ENCODE results near the gene FSIP2. TPM values are rescaled to one million over a fixed set of nuclear protein-coding genes. Genes with fewer than 3 reads are reported as not detected.
"Not testable (repeated sequence)": the region's sequence is repeated elsewhere in the genome, so short reads cannot be mapped to it uniquely, and the experiment has no call there.

FSIP2 gene
- total RNA-seq, 2 donors from 2014 or later, result 0.30 to 0.32 TPM

DNA sequence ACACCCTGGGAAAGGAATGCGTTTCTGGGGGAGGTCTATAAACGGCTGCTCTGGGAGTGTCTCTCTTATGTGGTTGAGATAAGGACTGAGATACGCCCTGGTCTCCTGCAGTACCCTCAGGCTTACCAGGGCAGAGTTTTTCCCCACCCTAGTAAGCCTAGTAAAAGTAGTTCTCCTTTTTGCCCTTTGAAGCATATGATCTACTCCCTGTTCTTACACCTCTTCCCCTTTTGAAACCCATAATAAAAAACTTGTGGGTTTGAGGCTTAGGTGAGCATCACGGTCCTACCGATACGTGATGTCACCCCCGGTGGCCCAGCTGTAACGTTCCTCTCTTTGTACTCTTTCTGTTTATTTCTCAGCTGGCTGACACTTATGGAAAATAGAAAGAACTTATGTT is 97.4 kb downstream of the FSIP2 start:
- H3K27ac Mint-ChIP-seq, result no peak overlapping the region
- H3K36me3 Mint-ChIP-seq (ENCODE audit: low read depth), result no peaks in the 10 kb centered on the region
- no peaks in the 10 kb centered on the region for H3K4me1 Mint-ChIP-seq
- no peak for ATAC-seq (replicated peaks)
- H3K27me3 Mint-ChIP-seq, result no peaks in the 10 kb centered on the region
- no peak overlapping the region for H3K4me3 Mint-ChIP-seq
- peaks cover 7% of the 10 kb centered on the region for H3K9me3 Mint-ChIP-seq

DNA sequence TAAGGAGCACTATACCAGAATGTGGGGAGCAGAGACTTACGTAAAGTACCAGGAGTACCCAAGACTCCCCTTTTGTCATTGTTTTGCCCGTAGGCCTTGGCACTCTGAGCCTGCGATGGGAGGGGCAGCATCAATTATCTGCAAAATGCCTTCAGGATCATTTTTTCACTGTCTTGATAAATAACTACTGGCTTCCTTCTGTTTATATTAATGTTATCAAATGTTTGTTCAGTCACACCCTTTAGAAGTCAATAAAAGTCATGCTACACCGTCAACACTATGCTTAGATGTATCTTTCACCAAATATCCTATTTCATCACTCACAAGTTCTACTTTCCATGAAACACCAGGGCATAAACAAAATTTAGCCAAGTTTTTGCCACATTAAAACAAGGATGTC is 116.3 kb downstream of the FSIP2 start:
- Mint-ChIP-seq H3K4me3 (no peak overlapping the region), H3K27ac (no peak overlapping the region), H3K4me1 (no peaks in the 10 kb centered on the region), H3K27me3 (no peaks in the 10 kb centered on the region), H3K9me3 (peaks cover 13% of the 10 kb centered on the region), H3K36me3 (ENCODE audit: low read depth) (no peaks in the 10 kb centered on the region)
- ATAC-seq (replicated peaks), result no peak

DNA sequence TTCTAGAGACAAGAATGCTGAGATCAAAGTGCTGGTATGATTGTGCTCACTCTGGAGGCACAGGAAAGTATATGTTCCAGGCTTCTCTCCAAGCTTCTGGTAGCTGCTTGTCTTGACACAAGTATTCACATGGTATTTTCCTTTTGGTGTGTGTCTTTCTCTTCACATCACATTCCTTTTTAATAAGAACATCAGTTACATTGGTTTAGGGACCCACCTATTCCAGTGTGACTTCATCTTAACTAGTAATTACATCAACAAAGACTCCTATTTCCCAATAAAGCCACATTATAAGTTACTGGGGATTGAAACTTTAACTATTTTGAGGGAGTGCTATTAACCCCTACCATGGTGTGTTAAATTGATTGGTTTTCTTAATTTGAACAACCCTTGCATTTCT is 119.1 kb downstream of the FSIP2 start:
- Mint-ChIP-seq H3K4me3 (no peak overlapping the region), H3K27me3 (no peaks in the 10 kb centered on the region), H3K4me1 (no peaks in the 10 kb centered on the region), H3K9me3 (peaks cover 13% of the 10 kb centered on the region), H3K27ac (no peak overlapping the region), H3K36me3 (ENCODE audit: low read depth) (no peaks in the 10 kb centered on the region)
- ATAC-seq (replicated peaks), result no peak

DNA sequence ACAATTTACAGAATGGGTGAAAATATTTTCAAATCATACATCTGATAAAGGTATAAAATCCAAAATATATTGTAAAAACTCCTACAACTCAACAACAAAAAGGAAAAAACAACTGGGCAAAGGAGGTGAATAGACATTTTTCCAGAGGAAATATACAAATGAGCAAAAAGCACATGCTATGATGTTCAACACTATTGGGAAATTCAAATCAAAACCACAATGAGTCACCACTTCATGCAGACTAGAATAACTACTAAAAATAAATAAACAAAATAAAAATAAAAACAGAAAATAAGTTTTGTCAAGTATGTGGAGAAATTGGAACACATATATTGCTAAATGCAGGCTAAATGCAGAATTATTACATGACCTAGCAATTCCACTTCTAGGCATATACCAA is 120.9 kb downstream of the FSIP2 start:
- ATAC-seq (replicated peaks), result no peak
- Mint-ChIP-seq H3K27ac (no peak overlapping the region), H3K4me1 (no peaks in the 10 kb centered on the region), H3K36me3 (ENCODE audit: low read depth) (no peaks in the 10 kb centered on the region), H3K27me3 (no peaks in the 10 kb centered on the region), H3K9me3 (peaks cover 17% of the 10 kb centered on the region), H3K4me3 (no peak overlapping the region)

DNA sequence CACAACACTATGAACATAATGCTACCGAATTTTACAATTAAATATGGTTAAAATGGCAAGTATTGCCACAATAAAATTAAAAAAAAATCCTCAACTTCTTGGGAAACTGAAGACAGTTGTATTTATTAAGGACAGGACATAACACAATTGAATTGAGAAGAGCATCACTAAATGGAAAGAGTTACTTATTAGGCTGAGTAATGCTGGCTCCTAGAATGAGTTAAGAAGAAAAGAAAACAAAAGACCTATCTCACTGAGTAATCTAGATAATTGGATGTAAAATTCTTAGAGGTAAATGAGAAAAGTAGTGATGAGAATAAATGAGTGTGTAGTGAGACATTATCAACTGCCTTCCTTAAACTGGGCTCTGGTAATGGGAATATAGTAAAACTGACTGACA is 121.7 kb downstream of the FSIP2 start:
- Mint-ChIP-seq H3K9me3 (peaks cover 17% of the 10 kb centered on the region), H3K27me3 (no peaks in the 10 kb centered on the region), H3K4me1 (no peaks in the 10 kb centered on the region), H3K4me3 (no peak overlapping the region), H3K27ac (no peak overlapping the region), H3K36me3 (ENCODE audit: low read depth) (no peaks in the 10 kb centered on the region)
- ATAC-seq (replicated peaks), result no peak

DNA sequence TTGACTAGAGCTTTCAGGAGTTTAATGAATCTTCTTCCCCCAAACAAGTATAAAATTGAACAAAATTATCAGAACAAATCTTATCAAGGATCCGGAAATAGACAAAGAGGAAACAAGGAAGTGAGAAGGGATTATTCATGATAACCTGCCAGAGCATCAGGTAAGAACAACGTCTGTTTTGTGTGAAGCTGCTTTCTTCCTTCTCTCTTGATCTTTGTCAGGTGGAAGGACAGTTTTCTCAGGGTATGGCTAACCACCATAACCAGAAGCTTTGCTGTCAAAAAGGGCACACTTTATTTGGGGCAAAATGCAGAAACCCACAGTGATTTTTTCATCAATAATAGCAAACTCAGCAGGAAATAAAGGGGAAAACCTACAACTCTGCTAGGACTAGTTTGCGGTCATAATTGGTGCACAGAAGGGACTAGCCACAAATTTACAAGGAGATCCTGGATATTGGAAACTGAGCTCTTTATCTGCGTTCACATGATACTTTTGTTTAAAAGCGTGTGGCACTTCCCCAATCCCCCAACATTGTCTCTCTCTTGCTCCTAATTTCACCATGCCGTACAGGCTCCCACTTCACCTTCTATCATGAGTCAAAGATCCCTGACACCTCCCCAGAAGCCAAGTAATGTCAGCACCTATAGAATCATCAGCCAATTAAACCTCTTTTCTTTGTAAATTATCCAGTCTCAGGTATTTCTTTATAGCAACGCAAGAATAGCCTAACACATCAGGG is 124.2 kb downstream of the FSIP2 start:
- ATAC-seq (replicated peaks), result no peak
- H3K27me3 Mint-ChIP-seq, result no peaks in the 10 kb centered on the region
- H3K36me3 Mint-ChIP-seq (ENCODE audit: low read depth), result no peaks in the 10 kb centered on the region
- H3K27ac Mint-ChIP-seq, result no peak overlapping the region
- H3K4me1 Mint-ChIP-seq, result no peaks in the 10 kb centered on the region
- H3K4me3 Mint-ChIP-seq, result no peak overlapping the region
- peaks cover 17% of the 10 kb centered on the region for H3K9me3 Mint-ChIP-seq

DNA sequence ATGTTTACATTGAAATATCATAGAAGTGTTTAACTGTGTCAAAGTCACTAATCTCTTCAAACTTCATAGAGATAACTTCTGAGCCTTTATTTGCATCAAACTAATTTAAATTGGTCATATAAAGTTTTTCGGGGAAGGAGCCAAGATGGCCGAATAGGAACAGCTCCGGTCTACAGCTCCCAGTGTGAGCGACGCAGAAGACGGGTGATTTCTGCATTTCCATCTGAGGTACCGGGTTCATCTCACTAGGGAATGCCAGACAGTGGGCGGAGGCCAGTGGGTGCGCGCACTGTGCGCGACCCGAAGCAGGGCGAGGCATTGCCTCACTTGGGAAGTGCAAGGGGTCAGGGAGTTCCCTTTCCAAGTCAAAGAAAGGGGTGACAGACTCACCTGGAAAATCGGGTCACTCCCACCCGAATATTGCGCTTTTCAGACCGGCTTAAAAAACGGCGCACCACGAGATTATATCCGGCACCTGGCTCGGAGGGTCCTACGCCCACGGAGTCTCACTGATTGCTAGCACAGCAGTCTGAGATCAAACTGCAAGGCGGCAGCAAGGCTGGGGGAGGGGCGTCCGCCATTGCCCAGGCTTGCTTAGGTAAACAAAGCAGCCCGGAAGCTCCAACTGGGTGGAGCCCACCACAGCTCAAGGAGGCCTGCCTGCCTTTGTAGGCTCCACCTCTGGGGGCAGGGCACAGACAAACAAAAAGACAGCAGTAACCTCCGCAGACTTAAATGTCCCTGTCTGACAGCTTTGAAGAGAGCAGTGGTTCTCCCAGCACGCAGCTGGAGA is 126.1 kb downstream of the FSIP2 start:
- not testable (repeated sequence) for H3K36me3 Mint-ChIP-seq (ENCODE audit: low read depth); ATAC-seq (replicated peaks); H3K27me3 Mint-ChIP-seq; H3K4me1 Mint-ChIP-seq; H3K4me3 Mint-ChIP-seq; H3K27ac Mint-ChIP-seq
- H3K9me3 Mint-ChIP-seq, result peaks cover 13% of the 10 kb centered on the region

DNA sequence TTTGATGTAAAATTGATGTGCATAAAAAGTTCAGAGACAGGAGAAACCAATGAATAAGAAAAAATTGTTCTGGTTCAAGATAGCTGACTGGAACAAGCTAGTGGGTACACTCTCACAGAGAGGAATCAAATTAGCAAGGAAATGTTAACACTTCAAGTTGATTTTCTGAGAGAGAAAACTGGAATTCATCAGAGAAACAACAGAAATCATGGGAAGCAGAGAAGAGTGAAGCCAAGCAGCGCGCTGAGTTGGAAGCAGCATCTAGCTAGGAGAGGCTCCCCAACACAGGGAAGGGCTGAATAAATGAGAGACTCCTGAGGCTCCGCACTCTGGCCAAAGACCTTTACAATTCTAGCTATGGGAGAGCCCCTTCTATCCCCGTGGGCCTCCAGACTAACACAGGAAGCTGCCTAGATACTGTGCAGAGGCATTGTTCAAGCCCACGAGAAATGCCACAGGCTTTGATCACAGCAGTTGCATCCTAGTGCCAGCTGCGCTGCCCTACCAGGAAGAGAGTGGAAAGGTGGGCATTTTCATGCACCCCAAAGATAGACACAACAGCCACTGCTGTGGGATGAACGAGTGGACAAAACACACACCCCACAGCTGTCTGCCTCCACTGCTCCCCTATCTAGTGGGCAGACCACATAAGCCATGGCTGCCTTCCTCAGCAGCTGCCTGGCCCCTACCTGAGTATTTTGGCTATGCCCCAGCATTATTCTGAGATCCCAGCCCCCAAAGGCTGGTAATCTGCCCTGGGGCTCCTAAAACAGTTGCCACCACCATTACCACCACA is 136.7 kb downstream of the FSIP2 start:
- no peak for ATAC-seq (replicated peaks)

DNA sequence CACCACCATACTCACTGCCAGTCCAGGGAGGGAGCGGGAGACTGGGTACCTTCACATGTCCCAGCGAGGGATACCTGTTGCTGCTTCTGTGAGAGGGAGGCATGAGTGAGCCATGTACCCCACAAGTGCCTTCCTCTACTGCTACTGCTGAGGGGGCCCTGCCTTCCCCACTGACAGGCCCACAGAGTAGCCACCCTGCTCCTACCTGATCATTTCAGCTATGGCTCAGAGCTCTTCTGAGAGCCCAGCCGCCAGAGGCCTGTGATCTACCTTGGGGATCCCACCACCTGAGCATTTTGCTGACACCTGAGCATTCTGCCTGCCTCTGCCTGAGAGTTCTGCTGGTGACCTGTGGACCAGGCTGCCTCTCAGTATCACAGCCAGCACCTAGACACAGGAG is 137.6 kb downstream of the FSIP2 start:
- no peak for ATAC-seq (replicated peaks)
- H3K4me3 Mint-ChIP-seq, result no peak overlapping the region
- H3K27me3 Mint-ChIP-seq, result no peaks in the 10 kb centered on the region
- H3K9me3 Mint-ChIP-seq, result no peaks in the 10 kb centered on the region
- H3K27ac Mint-ChIP-seq, result no peak overlapping the region
- no peaks in the 10 kb centered on the region for H3K36me3 Mint-ChIP-seq (ENCODE audit: low read depth)
- no peaks in the 10 kb centered on the region for H3K4me1 Mint-ChIP-seq

More for the DNA sequence above, 136.7 kb downstream of the FSIP2 start:
- Mint-ChIP-seq H3K9me3 (no peaks in the 10 kb centered on the region), H3K27me3 (no peaks in the 10 kb centered on the region), H3K4me1 (no peaks in the 10 kb centered on the region), H3K36me3 (ENCODE audit: low read depth) (no peaks in the 10 kb centered on the region), H3K4me3 (no peak overlapping the region), H3K27ac (no peak overlapping the region)

DNA sequence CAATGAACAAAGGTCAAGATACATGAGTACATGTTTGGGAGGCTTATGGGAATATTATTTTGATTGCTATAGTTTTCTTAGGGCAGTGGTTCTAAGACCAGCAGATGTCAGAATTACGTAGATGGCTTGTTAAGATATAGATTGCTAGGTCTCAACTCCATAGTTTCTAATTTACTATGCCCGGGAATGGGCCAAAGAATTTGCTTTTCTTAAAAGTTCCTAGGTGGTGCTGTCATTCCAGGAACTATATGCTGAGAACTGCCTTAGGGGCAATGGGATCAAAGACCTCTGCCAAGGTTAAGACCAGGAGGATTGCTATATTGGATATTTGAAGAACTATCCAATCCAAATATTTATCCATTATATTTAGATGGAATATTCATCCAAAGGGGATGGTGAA is 141.8 kb downstream of the FSIP2 start:
- H3K27ac Mint-ChIP-seq, result no peak overlapping the region
- H3K36me3 Mint-ChIP-seq (ENCODE audit: low read depth), result no peaks in the 10 kb centered on the region
- ATAC-seq (replicated peaks), result no peak
- H3K27me3 Mint-ChIP-seq, result no peaks in the 10 kb centered on the region
- H3K4me1 Mint-ChIP-seq, result no peaks in the 10 kb centered on the region
- H3K4me3 Mint-ChIP-seq, result no peak overlapping the region
- H3K9me3 Mint-ChIP-seq, result no peaks in the 10 kb centered on the region

Data from activated T-helper 17 cell treated with anti-CD3 and anti-CD28 coated beads, Interleukin-2, amount 50 U/mL, for 72 hours (primary cell).